HG03095 (cell line): ENCODE measurements around the gene CCDC88A.
"Not testable (repeated sequence)": the region's sequence is repeated elsewhere in the genome, so short reads cannot be mapped to it uniquely, and the experiment has no call there.

Experiments used
- ATAC-seq: cut with Tn5 transposase; IDR thresholded peaks from one replicate; pipeline ENCODE4 v1.9.1; 2021; ENCODE audit warnings: moderate library complexity; ENCODE audit not compliant: unreplicated experiment

Gene CCDC88A

DNA sequence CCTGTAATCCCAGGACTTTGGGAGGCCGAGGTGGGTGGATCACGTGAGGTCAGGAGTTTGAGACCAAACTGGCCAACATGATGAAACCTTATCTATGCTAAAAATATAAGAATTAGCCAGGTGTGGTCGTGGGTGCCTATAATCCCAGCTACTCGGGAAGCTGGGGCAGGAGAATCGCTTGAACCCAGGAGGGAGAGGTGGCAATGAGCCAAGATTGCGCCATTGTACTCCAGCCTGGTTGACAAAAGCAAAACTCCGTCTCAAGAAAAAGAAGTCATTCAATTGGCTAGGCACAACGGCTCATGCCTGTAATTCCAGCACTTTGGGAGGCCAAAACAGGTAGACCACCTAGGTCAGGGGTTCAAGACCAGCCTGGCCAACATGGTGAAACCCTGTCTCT is 178.1 kb downstream of the CCDC88A start:
- not testable (repeated sequence) for ATAC-seq

DNA sequence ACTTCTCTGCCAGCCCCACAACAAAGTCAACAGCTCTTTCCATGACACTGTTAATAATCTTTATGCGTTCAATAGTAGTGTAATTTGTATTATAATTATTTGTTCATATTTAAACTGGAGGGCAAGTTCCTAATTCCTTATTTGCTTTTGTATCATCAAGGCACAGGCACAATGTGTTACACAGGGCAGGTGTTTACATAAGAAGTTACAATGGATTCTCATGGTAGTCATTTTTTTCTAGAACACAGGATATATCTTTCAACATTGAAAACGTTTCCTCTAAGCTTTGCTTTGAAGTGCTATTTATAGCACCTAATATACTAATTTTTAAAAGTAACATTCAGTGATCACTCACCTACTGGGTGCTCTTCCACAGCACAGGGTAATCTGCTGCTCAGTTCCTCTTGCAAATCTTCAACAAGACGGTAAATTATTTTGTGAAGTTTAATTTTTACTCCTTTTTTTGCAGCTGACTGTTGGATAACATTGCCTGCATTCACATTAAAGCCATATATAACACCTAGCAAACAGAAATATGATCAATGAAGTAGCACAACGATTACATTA is 179.9 kb downstream of the CCDC88A start:
- no peak for ATAC-seq
